Right lung (tissue), 5 donors: ENCODE results near the gene ALDH8A1. TPM values are rescaled to one million over a fixed set of nuclear protein-coding genes. Genes with fewer than 3 reads are reported as not detected.

ENCODE experiments used
- DNase-seq, 2 donors: peaks; one replicate each; pipeline ENCODE4 v3.0.0-alpha.2; 2013
- polyA plus RNA-seq, 5 donors: library from polyadenylated mRNA; unstranded; fragments of 120-200 nt; gene quantifications; one replicate each; pipeline versions ENCODE4 v1.2.1 to v1.2.3, GENCODE V29; 2013; ENCODE audit warnings: inconsistent platforms in 1 of 5, low replicate concordance in 1 of 5; ENCODE audit not compliant: insufficient read length in 5 of 5, insufficient read depth in 1 of 5

Gene ALDH8A1
- polyA plus RNA-seq, 5 donors: 0.63 to 1.2 (median 1.1) TPM

DNA sequence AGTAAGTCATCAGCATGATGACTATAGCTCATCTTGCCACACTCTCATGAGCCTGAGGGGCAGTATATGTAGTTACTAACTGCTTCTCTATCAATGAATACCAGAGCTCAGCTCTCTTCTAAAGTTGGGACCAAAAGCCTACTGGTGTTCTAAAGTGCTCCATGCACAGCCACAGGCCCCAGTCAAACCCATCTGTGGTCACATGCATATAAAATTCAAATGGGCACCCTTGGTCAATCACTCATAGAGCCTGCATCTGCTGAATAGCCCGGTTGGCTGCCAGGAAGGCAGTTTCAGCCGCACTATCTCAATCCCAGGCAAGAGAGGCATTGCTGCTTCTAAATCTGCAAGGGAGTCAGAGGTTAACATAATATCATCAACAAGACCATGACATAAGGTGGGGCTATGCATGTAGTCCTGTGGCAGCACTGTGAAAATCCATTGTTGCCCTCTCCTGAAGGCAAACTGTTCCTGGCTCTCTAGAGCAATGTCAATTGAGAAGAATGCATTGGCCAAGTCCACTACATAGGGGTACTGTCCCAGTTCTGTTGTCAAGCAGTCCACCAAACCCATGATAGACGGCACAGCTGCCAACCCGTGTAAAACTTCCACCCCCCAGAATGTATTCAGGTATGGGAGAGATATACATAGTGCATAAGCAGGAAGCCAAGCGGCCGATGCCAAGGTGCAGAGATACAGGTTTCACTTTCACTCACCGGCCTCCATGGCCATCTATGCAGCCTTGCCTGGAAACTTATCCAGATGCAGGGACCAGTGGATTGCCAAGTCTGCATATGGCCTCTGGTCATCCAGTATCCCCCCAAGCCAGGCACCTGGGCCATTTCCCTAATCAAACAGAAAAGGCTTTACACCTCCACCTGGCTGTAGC is 76.2 kb downstream of the ALDH8A1 start:
- DNase-seq: no peak

DNA sequence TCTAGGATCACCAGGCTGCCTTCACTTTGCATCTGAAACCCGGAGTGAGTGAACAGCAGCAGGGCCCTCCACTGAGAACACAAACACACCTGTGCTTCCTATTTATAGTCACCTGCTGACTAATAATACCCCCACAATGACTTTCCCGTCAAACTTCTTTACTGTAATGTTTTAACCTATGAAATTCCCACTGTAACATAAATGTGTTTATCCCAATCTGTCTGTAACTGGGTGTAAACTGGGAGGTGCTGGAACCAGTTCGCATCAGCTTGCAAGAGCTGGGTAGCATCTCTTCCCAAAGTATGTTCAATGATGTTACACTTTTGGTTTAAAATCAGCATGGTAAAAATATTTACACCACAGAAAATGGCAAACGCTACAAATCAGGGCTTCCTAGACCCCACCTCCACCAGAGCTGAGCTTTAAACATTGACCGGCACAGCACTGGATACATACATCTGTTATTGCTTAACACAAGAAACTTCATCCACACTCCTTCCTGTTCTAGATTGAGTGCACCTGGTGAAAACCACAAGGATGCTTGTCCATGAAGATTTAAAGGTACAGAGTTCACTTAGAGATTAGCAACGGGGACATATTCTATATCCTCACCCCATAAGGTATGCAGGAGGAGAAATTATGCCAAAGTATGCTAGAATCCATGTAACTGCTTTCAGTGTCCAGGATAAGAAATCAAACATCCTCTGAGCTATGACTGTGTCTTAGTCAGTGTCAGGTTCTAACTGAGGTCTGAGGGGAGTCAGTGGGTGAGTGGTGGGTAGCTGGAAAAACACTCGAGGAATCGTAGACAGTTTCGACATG is 79.0 kb downstream of the ALDH8A1 start:
- no peak for DNase-seq

DNA sequence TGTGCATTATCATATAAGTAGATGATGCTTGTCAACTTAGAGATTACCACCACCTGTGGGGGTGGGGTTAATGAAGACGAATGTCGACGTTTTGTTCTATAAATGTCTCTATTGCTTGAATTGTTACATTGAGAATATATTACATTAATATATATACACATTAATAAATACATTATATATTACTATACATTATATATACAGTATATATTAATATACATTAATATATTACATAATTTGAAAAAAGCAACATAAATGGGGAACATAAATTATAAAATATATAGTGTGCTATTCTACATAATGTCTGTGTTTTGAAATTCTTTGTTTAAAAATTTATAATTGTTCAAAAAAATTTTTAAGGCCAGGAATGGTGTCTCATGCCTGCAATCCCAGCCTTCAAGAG is 81.1 kb downstream of the ALDH8A1 start:
- DNase-seq: no peak

Other genes with a start within 250 kb of the ALDH8A1 start
- 10 to 100 TPM; 47.2 to 81.1 (median 70.7) TPM for gene HBS1L, start 104.7 kb upstream of the ALDH8A1 start, polyA plus RNA-seq
- 1 to 10 TPM; 3.1 to 5.9 (median 5.0) TPM for gene MYB, start 231.2 kb upstream of the ALDH8A1 start, polyA plus RNA-seq